ACHN (cell line): ENCODE measurements around the gene TANC1.

Experiments used
- DNase-seq: peaks from one replicate; pipeline ENCODE4 v3.0.0-alpha.2; 2015
- in situ Hi-C: cut with HindIII; loops from 2 replicates; pipeline ENCODE4 v1.10.0; 2017; ENCODE audit warnings: low sequenced_read_pairs, low pct_ligation_motif_present, low pct_unique_long_range_greater_than_20kb

The TANC1 gene

GRCh38 chr2:159118859-159119500, 150.5 kb downstream of the TANC1 start:
- DNase-seq: no peak
- in situ Hi-C loops: no loop called here

GRCh38 chr2:159119652-159120257, 151.3 kb downstream of the TANC1 start:
- in situ Hi-C loops: no loop called here
- DNase-seq: no peak

- in situ Hi-C loops: no loop called here
- DNase-seq: no peak
These were observed 155.3 kb downstream of the TANC1 start for GRCh38 chr2:159123786-159124185.

- in situ Hi-C loops: no loop called here
- DNase-seq: peak; percentile 63
These were observed 156.0 kb downstream of the TANC1 start for GRCh38 chr2:159124441-159124911.

GRCh38 chr2:159124931-159125467, 156.6 kb downstream of the TANC1 start:
- no peak for DNase-seq

GRCh38 chr2:159125858-159126257, 157.4 kb downstream of the TANC1 start:
- DNase-seq: no peak
- in situ Hi-C loops: no loop called here

More at GRCh38 chr2:159124931-159125467, 156.6 kb downstream of the TANC1 start:
- in situ Hi-C loops: no loop called here

- in situ Hi-C loops: no loop called here
- DNase-seq: no peak
These were observed 158.1 kb downstream of the TANC1 start for GRCh38 chr2:159126432-159127022.

GRCh38 chr2:159128191-159128590, 159.8 kb downstream of the TANC1 start:
- in situ Hi-C loops: no loop called here
- DNase-seq: no peak

- DNase-seq: no peak
These were observed 160.8 kb downstream of the TANC1 start for GRCh38 chr2:159129269-159129668.

GRCh38 chr2:159129824-159130223, 161.4 kb downstream of the TANC1 start:
- in situ Hi-C loops: no loop called here
- DNase-seq: no peak

More at GRCh38 chr2:159129269-159129668, 160.8 kb downstream of the TANC1 start:
- in situ Hi-C loops: no loop called here

- in situ Hi-C loops: no loop called here
- no peak for DNase-seq
These were observed 161.9 kb downstream of the TANC1 start for GRCh38 chr2:159130302-159130701.

- in situ Hi-C loops: no loop called here
- no peak for DNase-seq
These were observed 162.9 kb downstream of the TANC1 start for GRCh38 chr2:159131267-159131913.

- peak; percentile 73 for DNase-seq
- in situ Hi-C loops: no loop called here
These were observed 163.5 kb downstream of the TANC1 start for GRCh38 chr2:159131914-159132281.

- in situ Hi-C loops: no loop called here
- no peak for DNase-seq
These were observed 165.4 kb downstream of the TANC1 start for GRCh38 chr2:159133797-159134196.

- in situ Hi-C loops: no loop called here
- no peak for DNase-seq
These were observed 166.5 kb downstream of the TANC1 start for GRCh38 chr2:159134979-159135378.

- no peak for DNase-seq
- in situ Hi-C loops: no loop called here
These were observed 168.0 kb downstream of the TANC1 start for GRCh38 chr2:159136391-159136790.

GRCh38 chr2:159137511-159138241, 169.2 kb downstream of the TANC1 start:
- in situ Hi-C loops: no loop called here
- no peak for DNase-seq

GRCh38 chr2:159138642-159139182, 170.3 kb downstream of the TANC1 start:
- in situ Hi-C loops: no loop called here
- no peak for DNase-seq
